Occipital lobe (tissue), 2 donors: ENCODE data around the gene MCIDAS. TPM values are rescaled to one million over a fixed set of nuclear protein-coding genes. Genes with fewer than 3 reads are reported as not detected.

Experiments
- DNase-seq: peaks from one replicate; lab custom pipeline; 2025; lab: John Stamatoyannopoulos, UW
- total RNA-seq: library from RNA; depleted of rRNA; stranded (reverse); fragments of >200 nt; gene quantifications from one replicate; pipeline ENCODE4 v1.2.3, GENCODE V29; 2014

Gene MCIDAS
- total RNA-seq, 1 donor from 2014 or later, result not detected

DNA sequence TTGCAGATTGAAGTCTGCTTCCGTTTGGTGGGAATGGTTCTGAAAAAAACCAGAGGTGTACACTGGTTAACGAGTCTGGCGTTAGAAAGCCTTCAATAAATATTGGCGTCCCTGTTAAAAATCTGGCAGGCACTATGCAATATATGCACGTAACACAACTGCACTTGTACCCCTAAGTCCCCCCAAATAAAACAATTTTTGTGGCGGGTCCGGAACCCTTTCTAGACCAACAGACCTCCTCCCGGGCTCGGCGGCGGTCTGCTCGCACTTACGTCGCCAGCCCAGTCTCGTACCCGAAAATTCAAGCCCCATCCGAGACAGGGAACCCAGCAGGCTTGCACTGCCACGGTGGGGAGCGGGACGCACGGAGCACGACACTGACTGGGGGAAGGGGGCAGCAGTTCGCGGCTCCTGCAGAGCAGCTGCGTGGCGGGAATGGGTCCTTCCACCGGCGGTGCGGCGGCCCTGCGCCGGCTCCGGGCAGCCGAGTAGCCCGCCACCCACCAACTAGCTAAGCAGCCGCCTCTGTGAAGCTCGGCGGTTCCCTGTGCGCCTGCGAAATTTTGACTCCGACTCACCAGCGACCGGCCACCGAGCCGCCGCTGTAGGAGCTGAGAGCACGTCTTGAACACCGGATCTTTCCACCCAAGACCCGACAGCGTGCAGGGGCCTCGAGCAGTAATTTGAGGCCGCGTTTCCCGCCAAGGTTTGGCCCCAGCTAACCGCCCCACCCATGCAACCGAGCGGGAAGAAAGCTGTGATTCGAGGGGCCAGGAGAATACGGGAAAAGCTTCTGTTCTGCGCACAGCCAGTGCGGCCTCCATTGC, 3.9 kb downstream of the MCIDAS start:
- no peak for DNase-seq

DNA sequence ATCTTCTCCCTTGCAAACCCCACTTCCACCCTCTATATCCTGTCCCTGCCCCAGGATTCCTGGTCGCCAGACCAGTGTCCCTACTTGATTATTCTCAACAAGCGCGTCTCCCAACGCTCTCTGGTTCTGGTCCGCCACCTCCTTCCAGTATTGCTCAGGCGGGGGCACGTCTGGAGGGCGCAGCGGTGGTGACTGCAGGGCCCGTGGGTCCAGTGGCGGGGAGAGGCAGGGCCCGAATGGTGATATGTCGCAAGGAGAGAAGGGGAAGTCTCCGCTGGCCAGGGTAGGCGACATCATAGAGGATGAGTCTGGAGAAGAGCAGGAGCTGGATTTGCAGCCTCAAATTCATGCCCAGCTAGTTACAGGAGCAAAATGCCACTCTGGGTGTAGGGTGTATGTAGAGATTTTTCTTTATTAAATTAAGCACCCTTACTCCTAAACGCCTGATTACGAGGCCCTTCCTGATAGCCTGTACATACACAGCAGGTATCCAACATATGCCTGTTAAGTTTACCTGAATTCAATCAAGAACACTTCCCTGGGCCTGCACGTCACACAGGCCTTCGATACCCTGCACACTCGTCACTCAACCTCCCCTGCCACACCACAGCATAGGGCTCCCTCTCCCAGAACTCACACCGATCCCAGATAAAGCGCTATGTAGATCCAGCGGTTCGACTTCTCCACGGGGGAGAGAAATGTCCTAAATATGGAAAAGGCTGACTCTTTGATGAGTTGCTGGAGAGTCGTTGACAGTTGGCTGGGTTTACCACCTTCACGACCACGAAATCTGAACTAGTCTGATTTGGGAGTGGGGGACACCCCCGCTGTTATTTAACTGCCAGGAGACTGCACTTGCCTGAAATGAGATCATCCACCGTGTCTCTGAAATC, 4.8 kb downstream of the MCIDAS start:
- no peak for DNase-seq

DNA sequence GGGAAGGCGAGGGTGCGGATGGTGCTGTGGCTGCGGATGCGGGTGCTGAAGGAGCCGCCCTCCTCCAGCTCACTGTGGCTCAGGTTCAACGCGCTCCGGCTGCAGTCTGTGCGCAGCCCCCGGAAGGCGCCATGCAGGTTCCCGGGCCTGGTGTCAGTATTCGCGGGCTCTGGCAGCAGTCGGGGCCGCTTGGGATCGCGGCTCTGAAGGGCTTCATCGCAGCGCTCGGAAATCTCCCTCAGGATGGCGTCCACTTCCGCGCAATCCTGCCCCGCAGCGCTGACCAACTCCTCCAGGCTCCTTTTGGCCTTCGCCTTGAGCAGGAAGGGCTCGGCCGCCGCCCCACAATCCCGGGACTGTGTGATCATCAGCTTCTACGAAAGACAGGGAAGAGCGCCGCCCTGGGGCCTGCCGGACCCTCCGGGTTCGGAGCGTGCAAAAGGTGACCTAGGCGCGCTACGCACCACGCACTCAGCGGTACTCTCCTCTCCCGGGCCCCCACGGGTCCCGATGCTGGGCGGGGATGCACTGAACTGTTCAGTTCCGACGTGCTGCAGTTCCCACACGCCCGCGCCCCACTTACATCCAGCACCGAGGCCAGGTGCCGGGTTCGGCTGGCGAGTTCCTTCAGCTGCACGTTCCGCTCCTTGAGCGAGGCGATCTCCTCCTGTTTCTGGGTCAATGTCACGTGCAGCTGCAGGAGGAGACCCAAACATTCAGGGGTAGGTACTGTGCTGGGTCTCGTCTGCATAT, 6.5 kb downstream of the MCIDAS start:
- DNase-seq, result no peak

DNA sequence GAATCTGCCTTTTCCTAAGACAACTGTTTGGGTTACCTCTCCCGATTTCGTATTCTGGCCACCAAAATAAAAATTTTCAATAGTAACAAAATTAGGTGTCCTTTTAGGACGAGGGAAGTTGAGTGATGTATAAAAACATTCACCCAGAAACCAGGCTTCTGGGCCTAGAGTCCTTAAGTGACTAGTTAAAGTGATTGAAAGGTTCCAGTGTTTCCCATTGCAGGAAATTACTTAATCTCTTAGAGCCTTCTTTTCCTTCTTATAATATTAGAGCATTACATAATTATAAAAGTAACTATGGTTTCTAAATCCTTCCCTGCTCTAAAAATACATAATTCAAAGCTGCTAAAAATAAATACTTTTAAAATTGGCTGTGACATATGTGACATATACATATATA, 7.3 kb downstream of the MCIDAS start:
- DNase-seq, result no peak

DNA sequence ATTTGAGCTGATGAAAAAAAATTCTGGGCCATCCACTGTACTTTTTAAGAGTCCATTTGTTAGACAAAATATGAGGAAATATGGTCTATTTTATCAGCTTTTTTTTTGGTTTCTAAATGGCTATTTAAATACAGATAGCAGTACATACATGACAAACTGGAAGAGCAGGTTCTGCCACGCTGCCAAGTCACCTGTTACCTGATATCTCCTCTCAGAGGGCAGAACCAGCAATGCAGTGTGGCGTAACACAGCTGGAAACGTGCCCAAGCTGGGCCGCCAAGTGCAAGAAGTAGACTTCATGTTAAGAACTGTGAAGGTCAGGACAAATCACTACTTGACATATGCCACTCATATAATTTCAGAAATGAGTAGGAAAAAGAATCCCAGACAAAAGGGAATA, 8.1 kb downstream of the MCIDAS start:
- no peak for DNase-seq

DNA sequence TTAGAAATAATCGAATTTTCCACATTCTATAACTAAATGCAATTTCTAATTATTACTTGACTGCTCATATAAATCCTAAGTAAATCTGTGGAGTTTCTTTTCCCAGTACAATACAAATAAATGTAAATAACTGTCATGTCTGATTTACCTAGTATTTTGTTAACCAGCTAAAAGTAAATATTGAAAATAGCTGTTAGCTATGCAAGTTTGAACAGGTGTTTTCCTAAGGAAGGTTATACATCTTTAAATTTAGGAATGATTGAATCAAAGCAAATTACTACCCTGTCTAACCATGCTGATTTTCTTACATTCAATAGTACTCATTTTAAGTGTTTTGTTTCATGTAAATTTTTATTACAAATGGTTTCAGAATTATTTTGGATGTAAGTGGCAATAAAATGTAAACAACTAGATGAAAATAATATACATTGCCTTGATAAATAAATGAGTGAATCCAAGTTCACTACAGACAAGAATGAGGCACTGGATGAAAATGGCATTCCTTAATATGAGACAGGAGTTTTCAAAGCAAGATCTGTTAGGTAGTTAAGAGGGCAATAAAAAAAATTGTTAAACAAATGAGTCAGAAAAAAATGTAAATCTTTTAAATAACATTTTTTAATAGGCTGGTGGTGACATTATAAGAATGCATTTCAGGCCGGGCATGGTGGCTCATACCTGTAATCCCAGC, 15.8 kb downstream of the MCIDAS start:
- DNase-seq, result no peak

DNA sequence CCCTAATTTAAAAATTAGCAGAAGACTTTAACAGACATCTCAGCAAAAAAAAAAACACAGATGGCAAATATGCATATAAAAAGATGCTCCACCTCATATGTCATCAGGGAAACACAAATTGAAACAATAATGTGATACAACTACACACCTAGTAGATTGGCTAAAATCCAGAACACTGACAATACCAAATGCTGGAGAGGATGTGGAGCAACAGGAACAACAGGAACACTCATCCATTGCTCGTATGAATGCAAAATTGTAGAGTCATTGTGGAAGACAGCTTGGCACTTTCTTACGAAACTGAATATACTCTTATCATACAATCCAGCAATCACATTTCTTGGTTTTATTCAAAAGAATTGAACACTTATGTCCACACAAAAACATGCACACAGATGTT, 22.1 kb downstream of the MCIDAS start:
- no peak for DNase-seq

DNA sequence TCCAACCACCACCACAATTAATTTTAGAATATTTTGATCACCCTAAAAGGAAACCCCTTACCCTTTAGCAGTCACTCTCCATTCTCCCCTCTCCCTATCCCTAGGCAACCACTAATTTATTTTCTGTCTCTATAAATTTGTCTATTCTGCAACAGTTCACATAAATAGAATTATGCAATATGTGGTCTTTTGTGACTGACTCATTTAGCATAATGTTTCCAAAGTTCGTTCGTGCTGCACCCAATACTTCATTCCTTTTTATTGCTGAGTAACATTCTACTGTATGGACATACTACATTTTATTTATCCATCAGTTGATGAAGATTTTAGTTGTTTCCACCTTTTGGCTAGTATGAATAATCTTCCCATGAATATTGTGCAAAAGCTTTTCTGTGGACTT, 36.0 kb downstream of the MCIDAS start:
- no peak for DNase-seq

DNA sequence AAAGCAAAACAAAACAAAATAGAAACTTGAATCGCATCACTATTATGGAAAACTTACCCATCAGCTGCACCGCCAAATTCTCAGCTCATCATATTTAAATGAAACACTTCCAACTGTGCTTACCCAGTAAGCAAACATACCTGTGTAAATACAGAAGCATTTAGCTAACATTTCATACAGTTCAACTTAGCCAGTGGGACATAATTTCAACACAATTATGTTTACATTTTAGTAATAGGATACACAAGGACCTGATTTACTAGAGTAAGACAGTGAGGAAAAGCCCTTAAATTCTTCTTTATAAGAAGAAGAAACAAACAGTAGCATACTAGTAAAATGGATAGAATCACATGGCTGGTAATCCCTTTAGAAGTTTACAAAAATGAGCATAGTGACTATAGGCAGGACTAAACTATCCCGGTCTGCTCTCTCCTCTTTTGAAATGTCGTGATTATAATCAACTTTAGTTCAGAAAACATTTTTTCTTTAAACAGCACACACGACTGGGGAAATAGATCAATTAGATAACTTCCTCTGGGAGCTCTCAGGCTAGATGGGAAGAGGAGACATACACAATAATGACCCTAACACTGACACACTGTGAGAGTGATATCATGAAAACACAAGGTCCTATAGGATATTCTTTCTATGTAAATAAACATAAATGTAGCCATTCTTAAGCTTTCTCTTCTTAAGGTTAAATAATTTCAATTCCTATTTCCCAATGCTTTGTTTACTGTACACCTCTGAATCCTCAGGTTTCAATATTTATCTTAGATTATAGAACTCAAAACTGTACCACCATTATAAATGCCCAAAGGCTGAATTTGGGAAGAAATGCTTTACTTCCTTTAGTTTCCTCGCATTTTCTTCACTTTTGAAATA, 38.2 kb downstream of the MCIDAS start:
- DNase-seq, result no peak

DNA sequence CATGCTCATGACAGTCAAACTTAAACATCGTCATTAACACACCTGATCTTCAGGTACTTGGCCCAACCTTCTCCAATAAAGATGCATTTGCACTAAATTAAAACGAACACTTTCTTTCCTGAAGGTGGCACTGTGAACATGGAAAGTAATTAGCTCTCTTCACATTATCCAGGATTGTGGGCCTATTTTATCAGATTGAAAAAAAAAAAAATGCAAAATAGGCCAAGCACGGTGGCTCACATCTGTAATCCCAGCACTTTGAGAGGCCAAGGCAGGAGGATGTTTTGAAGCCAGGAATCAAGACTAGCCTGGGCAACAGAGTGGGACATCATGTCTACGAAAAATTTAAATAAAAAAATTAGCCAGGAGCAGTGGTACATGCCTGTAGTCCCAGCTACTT, 39.7 kb downstream of the MCIDAS start:
- DNase-seq, result no peak

DNA sequence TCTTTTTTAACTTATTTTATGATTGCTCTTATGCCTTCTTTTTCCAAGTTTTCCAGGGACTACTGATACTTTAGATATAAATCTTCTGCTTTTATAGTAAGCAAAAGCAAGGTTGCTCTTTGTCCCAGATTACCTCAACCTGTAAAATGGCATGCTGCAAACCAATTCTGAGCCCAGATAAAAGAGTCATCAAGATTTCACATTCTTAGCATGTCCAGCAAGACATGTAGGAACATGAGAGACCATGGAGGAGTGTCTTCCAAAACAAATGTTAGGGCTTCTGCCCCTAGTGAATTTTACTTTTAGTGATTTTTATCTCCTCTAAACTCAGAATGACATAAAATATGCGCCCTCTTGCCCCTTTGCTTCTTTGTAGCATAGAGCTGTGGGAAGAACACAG, 47.1 kb downstream of the MCIDAS start:
- DNase-seq, result no peak

DNA sequence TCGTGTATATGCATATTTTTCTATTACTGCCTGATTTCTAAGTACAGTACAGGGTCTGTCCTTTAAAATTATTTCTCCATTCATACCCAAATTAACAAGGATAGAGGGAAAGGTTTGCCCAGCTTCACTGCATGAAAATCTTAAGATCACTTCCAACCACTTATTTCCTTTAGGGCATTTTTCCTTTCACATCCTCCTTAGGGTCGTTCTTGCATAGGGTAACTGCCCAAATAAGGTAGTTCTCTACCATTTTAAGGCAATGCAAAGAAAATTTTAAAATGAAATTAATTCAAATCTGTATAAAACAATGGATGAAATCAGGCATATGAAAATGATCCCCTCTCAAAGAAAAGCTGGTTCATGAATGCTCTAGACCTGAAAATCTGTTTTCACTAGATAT, 50.0 kb downstream of the MCIDAS start:
- DNase-seq, result no peak

DNA sequence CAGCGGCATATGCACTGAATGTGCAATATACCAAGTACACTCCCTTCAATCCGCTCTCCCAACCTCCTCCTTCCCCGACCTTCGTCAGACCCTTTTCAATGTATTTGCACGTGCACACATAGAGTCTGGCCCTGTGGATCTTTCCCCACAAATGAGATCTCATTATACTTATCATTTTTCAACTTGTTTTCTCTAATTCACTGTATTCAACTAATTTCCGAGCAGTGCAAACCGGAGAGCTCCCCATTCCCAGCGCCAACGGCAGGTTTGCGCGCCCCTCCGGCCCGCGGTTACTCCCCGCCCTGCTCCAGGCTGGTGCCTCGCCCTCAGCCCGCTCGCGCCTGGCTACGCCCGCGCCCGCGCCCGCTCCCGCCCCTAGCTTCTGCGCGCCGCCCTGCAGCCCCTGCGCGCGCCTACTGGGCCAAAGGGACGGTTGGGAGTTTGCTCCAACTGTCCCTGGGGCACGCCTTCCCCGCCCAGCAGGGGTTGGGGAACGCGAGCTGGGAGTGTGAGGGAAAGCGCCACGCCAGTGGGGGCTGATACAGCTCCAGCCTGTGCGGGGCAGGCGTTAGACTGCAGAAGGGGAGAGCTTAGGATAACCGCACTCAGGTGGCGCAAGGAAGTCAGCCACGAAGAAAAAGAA, 50.8 kb downstream of the MCIDAS start:
- DNase-seq, result no peak

DNA sequence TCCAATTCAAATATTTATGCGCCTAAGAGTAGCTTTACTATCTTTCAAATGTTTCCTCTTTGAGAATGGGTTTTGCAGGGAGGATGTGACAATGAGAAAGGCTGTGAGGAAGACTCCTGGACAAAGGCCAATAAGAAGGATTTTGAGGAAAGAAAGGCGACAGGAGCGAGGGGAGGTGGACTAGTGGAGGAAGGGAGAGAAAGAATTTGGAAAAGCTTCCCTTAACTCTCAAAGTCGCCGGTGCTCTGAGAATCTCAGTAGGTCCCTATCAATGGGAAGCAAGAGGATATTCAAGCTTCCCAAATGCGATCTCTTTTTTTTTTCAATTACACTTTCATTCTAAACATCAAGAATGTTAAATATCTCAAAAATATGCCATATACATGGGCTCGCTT, 51.3 kb downstream of the MCIDAS start:
- no peak for DNase-seq

DNA sequence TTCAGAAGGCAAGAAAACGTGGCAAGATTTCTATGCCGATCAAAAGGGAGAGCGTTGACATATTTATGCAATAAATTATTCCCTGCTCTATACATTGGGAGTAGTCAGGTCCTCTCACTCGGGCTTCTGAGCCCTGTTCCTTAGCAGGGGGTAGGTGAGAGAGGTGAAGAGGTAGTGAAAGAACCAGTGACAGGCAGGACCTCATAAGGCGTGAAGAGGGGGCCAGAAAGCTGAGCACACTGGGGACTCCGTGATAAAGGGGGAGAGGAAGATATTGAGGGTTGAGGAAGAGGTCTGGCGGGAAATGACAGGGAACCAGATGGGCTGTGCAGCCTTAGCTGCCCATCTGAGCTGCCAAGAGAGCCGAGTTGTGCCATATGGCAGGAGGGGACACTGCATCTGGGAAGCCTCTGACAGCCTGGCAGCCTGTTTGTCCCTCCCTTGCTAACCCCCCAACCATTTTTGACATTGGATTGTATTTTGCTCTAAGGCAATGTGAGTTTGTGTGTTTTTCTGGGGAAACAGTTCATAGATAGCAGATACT, 53.4 kb downstream of the MCIDAS start:
- DNase-seq, result no peak

DNA sequence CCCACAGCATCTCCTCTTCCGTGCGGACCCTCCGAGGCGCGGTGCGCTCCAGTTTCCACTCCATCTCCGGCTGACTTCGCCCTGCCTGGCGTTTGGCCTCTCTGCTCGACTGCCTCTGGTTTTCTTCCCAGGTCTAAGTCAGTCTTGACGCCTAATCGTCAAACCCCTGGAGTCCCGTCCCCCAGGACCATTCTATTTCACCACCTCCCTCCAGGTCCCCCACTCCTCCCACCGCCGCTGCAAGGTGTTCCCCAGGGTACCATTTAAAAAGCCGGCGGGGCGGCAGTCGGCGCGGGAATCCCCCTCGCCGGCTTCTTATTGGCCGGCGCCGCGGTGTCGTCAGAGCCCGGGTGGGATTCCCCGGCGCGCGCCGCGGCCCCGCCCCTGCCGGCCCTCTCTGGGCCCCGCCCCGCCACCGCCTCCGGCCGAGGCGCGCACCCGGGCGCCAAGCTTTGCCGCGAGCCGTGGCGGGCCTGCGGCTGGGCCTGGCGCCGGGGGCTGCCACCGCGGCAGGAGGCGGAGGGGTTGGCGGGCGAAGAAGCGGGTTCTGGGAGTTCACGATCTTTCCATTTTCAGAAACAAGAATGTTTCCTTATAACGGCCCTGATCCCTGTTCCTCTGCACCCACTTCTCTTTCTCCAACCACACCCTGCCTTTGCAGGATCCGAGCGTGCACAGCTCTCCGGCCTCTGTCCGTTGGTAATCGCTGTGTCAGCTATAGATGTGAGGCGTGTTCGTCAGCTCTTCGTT, 54.0 kb downstream of the MCIDAS start, which contains the start of gene CDC20B:
Gene CDC20B (minus strand): TSS at position 241 of the 750 bp plus-strand sequence. CDS start 177 bp downstream, at position 64.
- no peak for DNase-seq

DNA sequence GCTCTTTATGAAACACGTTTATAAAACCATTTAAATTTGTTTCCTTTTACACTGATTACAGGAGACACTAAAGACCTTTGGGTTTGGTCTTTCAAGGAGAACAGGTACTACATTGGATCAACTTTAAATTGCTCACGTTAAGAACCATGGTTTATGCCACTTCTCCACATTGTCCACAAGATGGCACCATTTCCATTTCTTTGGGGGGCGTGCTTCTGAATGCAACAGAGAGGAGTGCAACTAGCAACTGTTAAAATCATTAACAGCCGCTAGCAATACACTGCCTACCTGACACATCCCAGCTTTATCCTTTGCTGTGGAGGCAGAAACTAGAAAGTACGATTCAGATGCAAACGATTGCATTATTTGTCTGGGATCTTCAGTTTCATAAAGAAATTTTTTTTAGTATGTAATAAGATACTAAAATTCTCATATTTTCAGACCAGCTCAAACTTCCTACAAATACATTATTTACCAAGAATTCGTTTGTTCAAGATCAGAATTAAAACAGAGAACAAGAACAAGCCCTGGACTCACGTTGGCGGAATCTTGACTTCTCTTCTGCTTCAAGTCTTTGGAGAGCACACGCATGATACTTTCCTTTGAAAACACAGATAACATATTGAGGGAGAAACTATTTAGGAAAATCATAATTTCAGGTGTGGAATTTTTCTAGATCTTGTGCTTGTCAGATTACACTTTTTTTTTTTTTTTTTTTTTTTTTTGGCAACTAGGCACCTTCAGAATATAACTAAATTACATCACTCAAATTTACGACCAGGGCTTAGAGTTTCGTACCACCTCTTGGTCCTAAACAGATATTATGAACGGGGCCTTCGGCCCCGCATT, 54.8 kb downstream of the MCIDAS start:
- peak; percentile 34 for DNase-seq

DNA sequence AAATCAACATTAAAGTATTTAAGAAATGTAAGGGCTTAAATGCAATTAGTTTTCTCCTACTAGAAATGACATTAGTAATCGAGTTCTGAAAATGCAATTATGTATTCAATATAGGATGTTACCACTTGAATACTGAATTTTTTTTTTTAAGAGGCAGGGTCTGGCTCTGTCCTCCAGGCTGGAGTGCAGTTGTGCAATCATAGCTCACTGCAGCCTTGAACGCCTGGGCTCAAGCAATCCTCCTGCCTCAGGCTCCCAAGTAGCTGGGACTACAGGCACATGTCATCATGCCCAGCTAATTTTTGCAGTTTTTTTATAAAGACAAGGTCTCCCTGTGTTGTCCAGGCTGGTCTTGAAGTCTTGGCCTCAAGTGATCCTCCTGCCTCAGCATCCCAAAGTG, 55.6 kb downstream of the MCIDAS start:
- no peak for DNase-seq
